Measurements from ENCODE around the gene HMSD.

HMSD gene

DNA sequence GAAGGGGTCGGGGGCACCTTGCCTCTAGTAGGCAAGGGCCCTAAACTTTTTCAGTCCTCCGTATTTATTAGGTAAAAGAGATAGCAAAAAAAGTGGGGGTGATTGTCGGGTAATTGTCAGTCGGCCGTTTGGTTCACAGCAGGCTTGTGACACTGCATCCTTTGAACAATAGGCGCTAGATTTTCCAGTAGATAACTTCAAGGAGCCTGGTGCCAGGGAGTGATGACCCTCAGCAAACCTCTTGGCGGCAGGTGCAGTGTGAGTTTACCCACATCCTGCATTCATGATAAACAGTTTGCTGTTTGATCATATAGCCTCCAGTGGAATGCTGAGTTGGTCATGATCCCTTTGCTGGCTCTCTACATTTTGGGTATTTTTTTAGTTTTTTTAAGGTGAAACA lies 43.6 kb downstream of the HMSD start:
- no peak for DNase-seq (ENCODE audit: low read depth, low spot score)

DNA sequence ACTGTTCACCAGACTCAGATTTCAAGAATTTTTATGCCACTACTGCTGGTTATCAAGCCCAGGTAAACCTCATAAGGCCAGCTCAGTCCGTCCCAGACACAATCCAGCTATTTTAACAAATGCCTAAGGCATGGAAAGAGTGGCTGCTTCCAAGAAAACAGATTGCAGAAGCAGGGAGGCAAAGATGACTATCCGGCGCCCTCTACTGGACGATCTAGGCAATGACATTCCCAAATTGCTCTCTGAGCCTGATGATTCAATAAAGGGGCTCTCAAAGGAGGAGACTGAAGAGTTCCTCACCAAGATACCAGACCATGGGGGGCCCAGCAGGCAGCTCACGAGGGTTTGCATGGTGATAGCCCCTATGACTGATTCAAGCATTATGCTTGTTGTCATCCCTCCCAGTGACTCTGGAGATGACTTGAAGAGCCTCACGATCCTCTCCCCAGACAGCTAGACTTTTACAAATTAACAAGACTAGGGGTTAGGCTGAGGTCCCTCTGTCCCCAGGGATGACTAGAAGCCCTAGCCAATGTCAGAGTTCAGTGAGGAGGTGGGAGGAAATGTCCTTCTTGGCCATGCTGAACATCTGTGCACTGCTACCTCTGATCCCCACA lies 45.8 kb downstream of the HMSD start:
- DNase-seq (ENCODE audit: low read depth, low spot score): no peak

DNA sequence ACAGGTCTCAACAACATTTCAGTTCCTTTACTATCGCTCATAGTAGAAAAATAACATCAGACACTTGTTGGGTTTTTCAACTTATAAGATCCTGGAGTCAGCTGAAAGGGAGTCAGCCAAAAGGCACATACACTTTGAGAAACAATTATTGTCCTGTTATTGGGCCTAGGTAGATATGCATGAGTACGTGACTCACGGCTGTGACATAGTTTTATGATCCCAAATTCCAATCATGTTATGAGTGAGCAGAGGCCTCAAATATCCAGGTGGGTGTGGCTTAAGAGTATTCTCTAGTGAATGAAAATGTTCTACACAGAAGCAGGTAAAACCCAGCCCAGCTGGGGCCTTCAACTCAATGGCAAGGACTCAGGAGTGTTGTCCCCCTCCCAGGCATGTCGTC lies 47.9 kb downstream of the HMSD start:
- no peak for DNase-seq (ENCODE audit: low read depth, low spot score)

DNA sequence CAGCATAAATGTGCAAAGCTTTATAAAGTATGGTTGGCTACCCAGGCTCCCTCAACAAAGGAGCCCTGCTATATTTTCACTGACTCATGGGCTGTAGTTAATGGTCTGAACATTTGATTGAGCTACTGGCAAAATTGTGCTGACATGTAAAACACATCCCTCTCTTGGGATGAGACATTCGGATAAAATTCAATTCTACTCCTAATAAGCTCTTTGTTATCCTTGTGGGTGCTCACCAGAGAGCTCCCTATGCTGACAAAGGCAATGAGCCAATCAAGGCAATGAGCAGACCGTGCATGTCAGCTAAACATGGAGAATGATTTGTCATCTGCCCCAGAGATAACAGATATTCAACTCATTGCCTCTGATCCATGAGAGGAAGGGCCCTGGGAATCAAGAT lies 48.5 kb downstream of the HMSD start:
- DNase-seq (ENCODE audit: low read depth, low spot score): no peak

DNA sequence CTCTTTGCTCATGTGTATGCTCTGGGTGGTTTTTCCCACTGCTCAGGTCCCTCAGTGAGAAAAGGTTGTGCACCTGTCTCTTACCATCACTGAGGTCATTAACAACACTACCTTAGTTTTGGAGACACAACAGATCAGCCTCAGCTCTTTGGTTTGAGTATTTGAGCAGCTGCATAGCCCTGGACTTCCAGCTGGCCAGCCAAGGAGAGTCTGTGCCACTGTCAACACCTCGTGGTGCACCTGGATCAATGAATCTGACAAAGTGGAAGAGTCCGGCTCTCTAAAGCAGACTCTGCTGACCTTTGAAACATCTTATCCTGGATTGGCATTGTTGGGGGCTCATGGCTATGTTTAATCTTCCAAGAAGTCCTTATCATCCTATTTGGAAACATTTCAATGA lies 50.8 kb downstream of the HMSD start:
- DNase-seq (ENCODE audit: low read depth, low spot score): no peak

DNA sequence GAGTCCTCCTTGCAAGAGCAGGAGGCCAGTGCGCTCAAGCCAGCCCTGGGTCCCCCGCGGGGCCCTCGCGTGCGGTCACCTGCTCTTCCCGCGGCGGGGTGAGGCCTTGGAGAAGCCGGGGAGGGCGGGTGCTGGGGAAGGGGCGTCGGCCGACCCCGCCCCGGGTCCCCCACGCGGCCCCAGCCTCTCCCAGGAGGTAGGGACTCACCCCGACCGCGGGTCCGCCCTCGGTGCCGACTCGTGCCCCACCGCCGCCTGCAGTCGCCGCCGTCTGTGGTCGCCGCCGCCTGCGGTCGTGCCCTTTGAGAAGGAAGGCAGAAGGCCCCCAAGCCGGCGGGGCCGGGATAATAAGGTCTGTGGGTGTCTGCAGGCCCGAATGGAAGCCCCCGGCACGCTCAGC lies 53.5 kb downstream of the HMSD start:
- no peak for DNase-seq (ENCODE audit: low read depth, low spot score)

DNA sequence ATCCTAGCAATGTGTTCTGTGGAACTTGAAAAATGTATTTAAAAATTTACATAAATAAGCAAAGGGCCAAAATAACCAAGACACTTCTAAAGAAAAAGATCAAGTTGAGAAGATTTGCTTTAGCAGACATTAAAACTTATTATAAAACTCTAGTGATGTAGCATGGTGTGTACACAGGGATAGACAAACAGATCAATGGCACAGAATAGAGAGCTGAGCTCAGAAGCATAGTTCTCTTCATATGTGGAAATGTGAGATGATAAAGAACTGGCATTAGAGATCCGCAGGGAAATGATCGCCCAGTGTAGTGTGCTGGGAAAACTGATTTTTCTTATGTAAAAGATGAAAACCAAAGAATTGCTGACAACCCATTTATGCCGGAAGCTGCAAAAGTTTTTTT lies 60.2 kb downstream of the HMSD start:
- DNase-seq (ENCODE audit: low read depth, low spot score): no peak

Data from activated CD4-positive, CD25-positive, alpha-beta regulatory T cell treated with anti-CD3 and anti-CD28 coated beads, Interleukin-2, amount 50 U/mL, for 16 hours (primary cell).